ENCODE results near the gene PDE7B.
"Not testable (repeated sequence)": the region's sequence is repeated elsewhere in the genome, so short reads cannot be mapped to it uniquely, and the experiment has no call there.

PDE7B gene

DNA sequence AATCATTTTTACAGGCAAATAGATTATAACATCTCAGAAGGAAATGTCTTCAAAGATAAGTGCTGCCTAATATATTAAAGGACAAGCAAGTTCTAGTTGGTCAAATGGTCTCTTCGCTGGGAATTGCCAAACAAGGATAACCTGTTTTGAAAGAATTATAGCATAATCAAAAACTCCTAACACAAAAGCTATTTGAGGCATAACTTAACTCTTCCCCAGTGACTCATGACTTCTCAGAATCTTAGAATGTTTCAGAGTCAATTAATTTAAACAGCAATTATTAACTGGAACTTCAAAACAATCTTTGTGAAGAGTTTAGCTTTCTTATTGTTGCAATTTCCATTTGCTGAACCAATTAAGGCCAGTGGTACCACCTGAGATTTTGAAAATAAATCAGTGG lies 272.0 kb downstream of the PDE7B start:
- no peak for DNase-seq

DNA sequence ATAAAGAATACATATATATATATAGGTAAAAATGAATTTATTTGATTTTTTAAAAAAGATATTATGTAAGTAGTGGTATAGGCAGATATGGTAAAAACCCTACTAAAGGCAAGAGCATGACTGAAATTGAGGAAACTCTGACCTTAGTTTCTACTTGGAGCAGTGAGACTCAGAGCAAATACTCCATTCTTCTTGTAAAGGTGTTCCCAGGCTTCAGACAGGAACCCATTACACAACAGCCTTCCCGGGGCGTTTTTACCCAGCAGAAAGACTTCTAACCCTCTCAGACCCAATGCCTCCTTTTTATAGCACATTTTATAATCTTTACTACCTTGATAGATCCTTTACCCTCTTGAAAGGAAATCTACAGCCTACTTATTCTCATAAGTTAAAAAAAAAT lies 274.1 kb downstream of the PDE7B start:
- DNase-seq: no peak

DNA sequence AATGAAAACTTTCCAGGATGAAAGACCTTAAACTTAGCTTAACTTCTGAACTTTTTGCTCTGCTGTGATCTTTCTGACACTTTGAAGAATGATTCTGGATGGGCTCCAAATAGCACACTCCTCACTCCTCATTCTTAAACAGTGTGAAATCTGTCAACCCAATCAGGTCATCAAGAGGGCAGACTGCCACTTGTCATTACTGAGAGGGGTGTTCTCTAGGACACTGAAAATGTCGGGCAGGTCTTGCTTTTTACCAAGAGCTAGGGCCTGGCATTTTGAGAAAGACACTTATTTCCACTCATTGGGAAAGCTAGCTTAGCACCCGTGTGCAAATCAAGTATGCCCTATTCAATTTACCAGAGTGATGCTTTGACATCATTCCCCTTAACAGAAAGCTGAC lies 276.4 kb downstream of the PDE7B start:
- DNase-seq: no peak

DNA sequence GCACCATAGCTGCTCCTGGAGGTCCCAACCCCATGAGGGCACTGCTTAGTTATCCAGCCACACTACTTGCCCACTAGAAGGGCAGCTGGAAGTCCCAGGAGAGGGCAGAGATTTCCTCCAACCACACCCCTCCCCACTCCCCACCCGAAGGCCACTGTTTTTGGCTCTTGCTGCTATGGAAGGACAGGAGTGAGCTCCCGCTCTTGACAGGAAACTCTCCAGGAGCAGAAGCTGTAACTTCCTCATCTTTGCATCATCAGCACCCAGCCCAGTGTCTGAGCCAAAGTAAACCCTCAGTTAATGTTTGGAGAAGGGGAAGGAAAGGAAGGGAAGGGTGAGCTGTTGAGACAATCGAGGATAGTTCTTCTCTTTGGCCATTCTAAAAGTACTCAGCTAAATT lies 277.9 kb downstream of the PDE7B start:
- no peak for DNase-seq

DNA sequence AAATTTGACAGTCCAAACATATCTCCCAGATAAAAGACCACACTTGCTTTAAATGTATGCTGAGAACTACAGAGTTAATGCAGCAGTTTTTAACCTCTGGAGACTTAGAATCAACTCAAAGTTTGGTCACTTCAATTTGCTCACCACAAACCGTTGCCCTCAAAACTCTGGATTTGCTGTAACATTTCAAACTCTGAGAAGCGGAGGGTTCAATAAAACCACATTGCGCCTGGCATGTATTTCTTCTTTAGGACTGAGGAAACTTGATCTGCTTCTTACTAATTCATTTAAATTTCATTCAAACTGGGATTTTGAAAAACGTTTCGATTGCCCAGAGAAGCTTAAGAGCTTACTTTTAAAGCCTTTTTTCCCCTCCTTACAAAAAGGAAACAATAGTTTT lies 282.8 kb downstream of the PDE7B start:
- DNase-seq: no peak

DNA sequence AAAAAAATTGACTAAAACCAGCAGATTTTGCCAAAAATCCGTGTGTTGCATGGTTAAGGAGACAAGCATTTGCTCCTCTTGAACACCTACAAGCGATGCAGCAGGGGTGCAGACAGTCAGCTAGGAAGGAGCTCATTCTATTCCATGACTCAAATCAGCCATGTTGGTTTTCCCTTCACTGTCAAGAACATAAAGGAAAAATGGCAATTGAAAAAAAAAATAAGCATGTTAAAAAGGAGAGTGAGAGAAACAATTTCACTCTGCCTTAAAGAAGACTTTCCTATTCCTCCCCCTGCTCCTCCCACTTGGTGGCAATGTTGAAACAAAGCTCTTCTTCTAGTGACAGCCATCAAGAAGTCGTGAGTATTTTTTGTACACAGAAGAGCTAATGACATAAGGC lies 283.2 kb downstream of the PDE7B start:
- no peak for DNase-seq

DNA sequence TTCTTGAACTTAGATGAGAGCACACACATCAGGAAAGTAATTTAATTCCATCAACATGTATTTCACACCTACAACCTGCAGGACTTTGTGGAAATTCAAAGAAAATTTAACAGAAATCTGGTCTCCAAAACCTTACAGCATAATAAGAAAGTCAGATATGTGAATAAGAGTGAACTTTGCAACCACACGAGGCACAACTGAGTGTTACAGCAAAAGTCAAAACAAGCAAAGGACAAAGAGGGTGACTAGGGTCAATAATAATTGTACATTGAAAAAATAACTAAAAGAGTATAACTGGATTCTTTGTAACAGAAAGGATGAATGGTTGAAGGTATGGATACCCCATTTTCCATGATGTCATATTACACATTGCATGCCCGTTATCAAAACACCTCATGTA lies 284.8 kb downstream of the PDE7B start:
- no peak for DNase-seq

DNA sequence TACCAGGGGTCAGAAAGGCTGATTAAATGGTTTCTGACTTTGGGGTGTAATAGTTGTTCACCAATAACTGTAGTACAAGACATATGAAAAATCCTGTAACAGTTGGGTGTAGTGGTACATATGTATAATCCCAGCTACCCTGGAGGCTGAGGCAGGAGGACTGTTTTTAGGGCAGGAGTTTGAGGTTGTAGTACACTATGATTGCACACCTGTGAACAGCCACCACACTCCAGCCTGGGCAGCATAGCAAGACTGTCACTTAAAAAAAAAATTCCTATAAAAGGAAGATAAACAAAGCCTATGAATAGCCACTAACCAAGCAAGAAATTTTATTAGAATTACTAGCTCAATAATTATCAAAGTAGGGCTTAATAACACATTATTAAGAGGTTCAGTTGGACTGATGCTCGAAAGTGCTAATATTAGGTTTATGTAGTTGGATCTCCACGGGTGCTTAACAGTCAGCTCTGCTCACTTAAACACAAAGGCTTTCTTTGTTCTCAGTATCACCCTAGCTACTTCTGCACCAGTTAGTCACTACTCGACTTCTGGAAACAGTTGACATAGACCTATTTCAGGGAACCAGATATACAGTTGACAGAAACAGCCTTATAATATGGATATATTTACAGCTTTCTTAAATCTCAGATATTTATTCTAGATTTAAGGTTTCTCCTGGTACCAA lies 285.6 kb downstream of the PDE7B start:
- DNase-seq: no peak

DNA sequence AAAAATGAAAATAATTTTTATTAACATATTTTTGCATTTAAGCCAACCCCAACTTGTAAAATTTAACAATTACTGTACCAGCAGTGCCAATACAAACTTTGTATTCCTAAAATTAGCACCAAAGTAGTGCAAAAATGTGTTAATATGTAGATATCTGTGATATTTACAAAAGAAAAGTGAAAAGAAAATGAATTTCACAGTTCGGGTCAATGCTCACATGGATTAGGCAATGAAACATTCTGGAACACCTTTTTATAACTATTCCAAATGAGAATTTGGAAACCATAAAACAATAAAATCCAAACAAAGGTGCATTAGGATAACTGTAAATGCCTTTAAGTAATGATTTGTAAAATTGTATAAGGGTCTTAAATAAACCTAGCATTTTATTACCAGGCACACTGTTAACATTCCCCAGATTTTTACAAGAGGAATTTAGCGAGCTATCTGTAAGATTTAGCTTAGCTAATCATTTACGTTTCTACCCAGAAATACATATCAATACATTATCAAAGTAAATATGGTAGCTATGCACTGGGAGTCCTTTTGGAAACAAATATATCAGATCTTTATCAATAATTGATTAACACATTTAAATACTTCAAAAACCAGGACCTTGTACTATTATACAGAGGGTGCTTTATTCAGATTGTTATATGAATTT lies 286.4 kb downstream of the PDE7B start:
- DNase-seq: no peak

DNA sequence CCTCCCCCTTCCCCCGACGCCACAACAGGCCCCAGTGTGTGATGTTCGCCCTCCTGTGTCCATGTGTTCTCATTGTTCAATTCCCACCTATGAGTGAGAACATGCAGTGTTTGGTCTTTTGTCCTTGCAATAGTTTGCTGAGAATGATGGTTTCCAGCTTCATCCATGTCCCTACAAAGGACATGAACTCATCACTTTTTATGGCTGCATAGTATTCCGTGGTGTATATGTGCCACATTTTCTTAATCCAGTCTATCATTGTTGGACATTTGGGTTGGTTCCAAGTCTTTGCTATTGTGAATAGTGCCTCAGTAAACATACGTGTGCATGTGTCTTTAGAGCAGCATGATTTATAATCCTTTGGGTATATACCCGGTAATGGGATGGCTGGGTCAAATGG lies 287.6 kb downstream of the PDE7B start:
- not testable (repeated sequence) for DNase-seq

DNA sequence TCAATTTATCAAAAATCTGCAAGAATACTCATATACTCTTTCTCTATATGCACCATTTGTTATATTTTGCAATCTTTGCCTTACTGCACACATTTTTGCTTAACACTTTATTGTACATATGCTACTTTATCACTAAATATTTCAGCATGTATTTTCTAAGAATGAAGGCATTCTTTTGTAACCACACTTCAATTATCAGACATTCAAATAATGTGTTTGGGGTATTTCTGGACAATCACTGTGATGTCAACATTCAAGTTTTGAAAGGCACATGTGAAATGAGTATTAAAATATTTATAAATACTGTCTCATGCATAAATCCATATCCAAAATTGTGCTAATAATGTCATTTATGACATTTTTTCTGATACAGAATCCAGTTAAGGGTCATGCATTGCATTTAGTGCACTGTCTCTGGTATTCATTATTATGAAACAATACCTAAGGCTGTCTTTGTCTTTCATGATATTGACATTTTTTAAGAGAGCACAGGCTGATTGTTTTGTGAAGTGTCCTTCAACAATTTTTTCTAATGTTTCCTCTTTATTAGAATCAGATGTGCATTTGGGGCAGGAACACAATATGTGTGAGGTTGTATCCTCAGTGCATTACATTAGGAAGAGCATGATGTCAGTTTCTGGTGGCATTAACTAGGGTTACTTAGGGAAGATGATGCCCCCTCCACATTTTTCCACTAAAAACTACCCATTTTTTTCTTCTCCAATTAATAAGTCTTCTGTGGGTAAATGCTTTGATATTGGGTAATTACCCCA lies 292.9 kb downstream of the PDE7B start:
- DNase-seq: no peak

DNA sequence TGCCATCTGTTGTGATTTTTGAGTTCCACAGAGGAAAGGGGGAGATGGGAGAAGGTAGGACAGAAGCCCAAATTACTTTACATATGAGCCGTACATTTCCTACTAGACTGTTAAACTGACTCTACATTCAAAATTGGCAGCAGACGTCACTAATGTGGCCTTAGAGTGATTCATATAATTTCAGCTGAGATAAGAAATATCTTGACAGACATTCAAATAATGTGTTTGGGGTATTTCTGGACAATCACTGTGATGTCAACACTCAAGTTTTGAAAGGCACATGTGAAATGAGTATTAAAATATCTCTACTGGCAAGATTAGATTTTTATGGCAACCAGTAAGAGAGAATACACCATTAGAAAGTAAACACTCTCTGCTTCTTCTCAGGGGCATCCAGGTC lies 294.6 kb downstream of the PDE7B start:
- no peak for DNase-seq

DNA sequence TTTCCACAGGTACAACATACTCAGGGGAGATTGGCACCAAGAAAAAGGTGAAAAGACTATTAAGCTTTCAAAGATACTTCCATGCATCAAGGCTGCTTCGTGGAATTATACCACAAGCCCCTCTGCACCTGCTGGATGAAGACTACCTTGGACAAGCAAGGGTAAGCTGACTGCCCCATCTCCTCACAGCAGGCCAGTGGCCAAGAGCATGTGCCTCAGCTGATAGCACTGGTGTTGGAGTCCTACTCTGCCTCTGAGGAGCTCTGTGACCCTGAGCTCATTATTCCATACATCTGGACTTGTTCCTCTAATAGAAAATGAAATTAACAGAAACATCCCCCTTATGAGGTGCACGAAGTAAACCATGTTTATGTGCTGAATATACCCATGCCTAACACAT lies 295.8 kb downstream of the PDE7B start:
- DNase-seq: no peak

DNA sequence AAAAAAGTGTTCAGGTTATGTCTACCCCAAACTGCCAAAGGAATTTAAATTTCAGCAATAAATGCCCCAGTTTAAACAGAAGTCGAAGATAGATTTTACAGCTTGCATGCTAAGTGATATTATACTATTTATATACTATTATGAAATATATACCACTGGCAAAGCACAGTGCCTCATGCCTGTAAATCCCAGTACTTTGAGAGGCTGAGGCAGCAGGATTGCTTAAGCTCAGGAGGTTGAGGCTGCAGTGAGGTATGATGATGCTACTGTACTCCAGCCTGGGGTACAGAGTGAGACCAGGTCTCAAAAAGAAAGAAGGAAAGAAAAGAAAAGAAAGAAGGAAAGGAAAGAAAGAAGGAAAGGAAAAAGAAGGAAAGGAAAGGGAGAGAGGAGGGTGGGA lies 296.6 kb downstream of the PDE7B start:
- no peak for DNase-seq

DNA sequence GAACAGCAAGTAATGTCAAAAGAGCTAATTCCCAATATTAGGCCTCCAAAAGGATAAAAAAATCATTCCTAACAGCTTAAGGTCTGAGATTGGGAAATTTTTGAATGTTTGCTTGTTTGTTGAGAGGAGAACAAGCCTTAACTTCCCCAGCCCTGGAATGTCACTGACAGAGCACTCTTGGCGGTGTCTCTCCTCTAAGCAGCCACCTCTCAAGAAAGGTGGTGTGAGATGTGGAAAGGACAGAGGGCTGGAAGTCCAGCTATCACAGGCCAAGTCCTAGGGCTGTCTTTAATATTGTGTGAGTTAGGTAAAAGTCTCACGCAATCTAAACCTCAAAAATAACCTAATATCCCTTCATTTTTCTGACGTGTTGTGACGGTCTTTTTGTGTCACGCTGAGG lies 297.0 kb downstream of the PDE7B start:
- no peak for DNase-seq

DNA sequence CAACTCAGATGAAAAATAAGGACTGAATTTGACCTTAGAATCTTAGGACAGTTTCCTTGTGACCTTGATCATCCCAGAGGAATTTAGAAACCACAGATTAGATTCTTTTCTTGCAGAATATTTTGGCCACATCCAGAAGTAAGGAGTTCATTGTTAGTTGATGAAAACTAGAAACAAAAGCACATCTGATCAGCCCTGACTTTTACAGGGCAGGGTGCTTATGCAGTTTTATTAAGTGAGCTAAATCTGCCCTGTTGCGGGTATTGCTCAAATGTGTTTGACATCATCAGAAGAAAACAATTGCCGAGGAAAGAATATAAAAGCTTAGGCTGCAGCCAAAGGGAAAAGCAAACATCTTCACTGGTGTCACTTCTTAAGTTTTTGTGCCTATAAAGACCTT lies 297.8 kb downstream of the PDE7B start:
- DNase-seq: no peak

DNA sequence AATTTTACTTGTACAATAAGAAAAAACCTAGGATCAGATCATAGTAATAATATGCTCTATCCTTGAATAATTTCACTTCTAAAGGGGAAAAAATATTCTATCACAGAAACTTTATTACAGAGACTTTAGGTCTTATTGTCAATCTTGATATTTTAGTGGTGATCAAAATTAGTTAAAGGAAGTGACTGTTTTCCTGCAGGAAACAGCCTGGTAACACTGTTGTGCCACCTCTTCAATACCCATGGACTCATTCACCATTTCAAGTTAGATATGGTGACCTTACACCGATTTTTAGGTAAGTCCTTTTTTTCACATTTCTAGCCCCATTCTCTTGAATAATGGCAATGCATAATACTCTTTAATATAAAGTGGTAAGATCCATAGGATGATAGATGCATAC lies 299.5 kb downstream of the PDE7B start:
- no peak for DNase-seq

DNA sequence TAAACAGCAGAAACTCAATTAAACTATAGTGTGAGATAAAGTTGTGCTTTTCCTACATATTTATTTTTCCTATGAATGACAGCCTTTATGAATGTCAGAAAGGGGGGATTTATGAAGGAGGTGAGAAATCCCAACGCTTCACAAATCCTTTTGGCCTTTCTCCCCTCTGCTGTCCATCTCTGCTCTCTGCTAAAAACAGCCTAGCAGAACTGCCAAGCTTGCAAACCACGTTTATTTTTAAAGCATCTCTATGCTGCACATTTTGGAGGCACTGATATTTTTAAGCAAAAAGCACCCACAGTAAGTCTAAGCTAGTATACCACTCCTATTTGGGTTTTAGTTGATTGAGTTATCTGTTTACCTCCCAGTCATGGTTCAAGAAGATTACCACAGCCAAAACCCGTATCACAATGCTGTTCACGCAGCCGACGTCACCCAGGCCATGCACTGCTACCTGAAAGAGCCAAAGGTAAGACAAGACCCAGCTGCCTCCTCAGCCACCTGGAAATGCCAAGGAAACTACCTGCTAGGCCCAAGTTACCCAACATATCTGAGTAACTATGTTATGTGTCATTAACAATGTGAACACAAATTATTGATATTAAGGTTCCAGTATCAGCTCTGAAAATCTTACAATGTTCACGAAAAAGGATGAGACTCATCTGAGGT lies 302.3 kb downstream of the PDE7B start:
- DNase-seq: no peak

DNA sequence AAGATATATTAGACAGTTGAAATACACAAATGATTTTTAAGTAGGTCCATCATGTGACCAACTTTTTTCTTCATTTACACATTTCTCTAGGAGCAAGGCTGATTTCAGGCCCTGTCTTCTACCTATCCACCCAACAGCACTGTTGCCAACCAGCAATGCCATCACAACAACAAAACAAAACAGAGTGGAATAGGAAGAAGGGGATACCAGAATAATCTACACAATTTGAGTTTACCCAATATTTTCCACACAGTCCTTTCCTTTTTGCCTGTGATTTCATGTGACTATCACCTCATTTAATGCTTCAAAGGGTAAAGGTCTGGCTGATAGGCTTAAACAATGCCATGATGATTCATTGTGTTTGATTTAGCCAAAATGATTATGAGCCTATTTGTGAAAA lies 303.7 kb downstream of the PDE7B start:
- no peak for DNase-seq

DNA sequence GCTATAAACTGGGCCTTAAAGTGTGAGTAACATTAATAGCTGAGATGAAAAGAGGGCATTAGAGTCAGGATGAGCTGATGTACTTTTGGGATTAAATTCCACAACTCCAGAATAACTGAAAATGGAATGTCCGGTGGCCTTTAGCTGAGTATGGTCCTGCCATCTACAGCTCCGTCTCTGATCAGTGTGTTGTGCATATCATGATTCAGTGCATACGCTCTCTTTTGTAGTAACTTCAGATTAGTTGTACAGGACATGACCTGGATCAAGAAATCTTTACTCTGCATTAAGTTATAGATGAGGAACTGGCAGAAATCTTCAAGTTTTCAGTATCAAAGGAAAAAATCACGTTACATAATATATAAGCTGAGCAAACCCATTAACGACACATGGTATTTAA lies 306.2 kb downstream of the PDE7B start:
- no peak for DNase-seq

DNA sequence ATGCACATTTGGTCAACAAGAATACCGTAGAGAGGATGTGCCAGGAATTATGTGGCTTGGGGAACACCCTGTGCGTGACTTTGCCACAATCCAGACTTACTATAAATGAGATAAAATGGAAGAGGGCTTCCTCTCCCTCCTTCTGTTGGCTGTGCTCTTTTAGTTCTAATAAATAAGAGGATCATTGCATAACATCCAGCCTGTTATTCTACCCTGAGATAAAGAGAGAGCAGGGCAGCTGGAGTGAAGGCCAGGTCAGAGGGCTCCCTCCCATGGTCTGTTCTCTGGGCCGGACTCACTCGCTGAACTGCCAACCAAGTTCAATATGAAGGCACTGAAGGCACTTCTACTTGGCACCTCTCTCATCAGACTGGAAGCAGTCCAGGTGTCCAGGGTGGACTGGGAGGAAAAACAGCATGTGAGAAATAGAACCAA lies 306.9 kb downstream of the PDE7B start:
- no peak for DNase-seq

DNA sequence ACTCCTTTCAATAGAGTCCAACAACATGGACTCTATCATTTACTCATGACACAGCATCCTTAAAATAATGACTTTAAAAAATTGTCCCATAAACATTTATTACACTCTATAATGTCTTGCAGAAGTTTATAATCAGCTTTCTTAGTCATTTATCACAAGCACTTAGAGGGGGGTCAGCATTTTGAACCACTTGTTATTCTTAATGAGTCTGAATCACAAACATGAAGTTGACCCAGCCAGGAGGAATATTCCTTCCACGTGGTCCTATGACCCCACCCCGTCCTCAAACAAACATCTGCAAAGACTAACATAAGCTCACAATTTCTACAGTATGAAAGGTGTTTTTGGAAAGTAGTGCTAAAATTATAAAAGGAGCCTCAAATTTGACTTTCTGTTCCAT lies 307.5 kb downstream of the PDE7B start:
- no peak for DNase-seq

DNA sequence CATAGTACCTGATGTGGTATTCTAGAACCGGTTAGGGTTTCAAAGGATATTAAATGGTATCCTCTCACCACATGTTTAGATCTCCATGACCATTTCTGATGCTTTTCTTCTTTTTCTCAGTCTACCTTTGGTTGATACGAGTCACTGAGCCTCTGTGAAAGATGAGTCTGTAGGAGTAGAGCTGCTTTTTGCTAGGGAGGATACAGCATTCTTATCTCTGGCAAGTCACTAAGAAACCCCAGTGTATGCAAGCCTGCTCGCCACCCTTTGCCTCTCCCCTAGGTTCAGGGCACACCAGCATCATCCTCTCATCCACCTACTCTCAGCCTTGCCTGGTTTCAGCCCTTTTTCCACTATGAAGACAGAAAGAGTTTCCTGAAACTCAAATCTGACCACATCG lies 308.7 kb downstream of the PDE7B start:
- DNase-seq: no peak

DNA sequence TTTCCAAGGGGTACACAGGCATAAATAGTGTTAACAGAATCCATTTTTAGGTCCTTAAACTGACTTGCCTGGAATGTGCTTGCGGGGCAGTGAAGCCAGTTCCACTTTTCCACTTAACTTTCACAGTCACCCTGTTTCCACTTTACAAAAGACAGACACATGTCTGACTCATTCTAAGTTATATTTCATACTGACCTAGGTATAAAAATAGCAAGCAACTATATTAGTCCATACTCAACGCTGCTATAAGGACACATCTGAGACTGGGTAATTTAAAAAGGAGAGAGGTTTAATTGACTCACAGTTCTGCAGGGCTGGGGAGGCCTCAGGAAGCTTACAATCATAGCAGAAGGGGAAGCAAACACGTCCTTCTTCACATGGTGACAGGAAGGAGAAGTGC lies 310.4 kb downstream of the PDE7B start:
- DNase-seq: no peak

Measured in CD4-positive, alpha-beta T cell treated with Interleukin-21 for 1 hour (primary cell).